ENCODE measurements around the gene MRTFA.

MRTFA gene

GRCh38 chr22:40482886-40483285, 153.6 kb downstream of the MRTFA start:
- no peak for DNase-seq
- H3K4me3 ChIP-seq (ENCODE audit: low read depth, low read length), result no peak overlapping the region
- TF ChIP-seq CTCF (IDR thresholded peaks at IDR 0.05; ENCODE audit: low read depth, low read length, missing control alignments), result no peak
- H3K36me3 ChIP-seq (replicated peaks), result no peaks in the 10 kb centered on the region
- H3K27me3 ChIP-seq (replicated peaks), result no peaks in the 10 kb centered on the region
- in situ Hi-C loops (cut with HindIII; ENCODE audit: low pct_ligation_motif_present, low sequenced_read_pairs), result no loop called here
- no peak overlapping the region for H3K27ac ChIP-seq

- no peak overlapping the region for H3K27ac ChIP-seq
- no peaks in the 10 kb centered on the region for H3K27me3 ChIP-seq (replicated peaks)
- in situ Hi-C loops (cut with HindIII; ENCODE audit: low pct_ligation_motif_present, low sequenced_read_pairs), result no loop called here
Measured at GRCh38 chr22:40482391-40482790, 154.1 kb downstream of the MRTFA start.

GRCh38 chr22:40480996-40481395, 155.5 kb downstream of the MRTFA start:
- Histone ChIP-seq H3K4me3 (ENCODE audit: low read depth, low read length) (no peak overlapping the region), H3K27me3 (replicated peaks) (no peaks in the 10 kb centered on the region), H3K27ac (no peak overlapping the region), H3K36me3 (replicated peaks) (no peaks in the 10 kb centered on the region)
- in situ Hi-C loops (cut with HindIII; ENCODE audit: low pct_ligation_motif_present, low sequenced_read_pairs), result no loop called here
- no peak for DNase-seq
- TF ChIP-seq CTCF (IDR thresholded peaks at IDR 0.05; ENCODE audit: low read depth, low read length, missing control alignments), result no peak

More at GRCh38 chr22:40482391-40482790, 154.1 kb downstream of the MRTFA start:
- no peak overlapping the region for H3K4me3 ChIP-seq (ENCODE audit: low read depth, low read length)
- no peaks in the 10 kb centered on the region for H3K36me3 ChIP-seq (replicated peaks)
- no peak for DNase-seq
- TF ChIP-seq CTCF (IDR thresholded peaks at IDR 0.05; ENCODE audit: low read depth, low read length, missing control alignments), result no peak

GRCh38 chr22:40479887-40480538, 156.5 kb downstream of the MRTFA start:
- Histone ChIP-seq H3K27ac (no peak overlapping the region), H3K27me3 (replicated peaks) (no peaks in the 10 kb centered on the region), H3K36me3 (replicated peaks) (no peaks in the 10 kb centered on the region), H3K4me3 (ENCODE audit: low read depth, low read length) (no peak overlapping the region)
- in situ Hi-C loops (cut with HindIII; ENCODE audit: low pct_ligation_motif_present, low sequenced_read_pairs), result no loop called here
- TF ChIP-seq CTCF (IDR thresholded peaks at IDR 0.05; ENCODE audit: low read depth, low read length, missing control alignments), result no peak
- no peak for DNase-seq

GRCh38 chr22:40479126-40479800, 157.3 kb downstream of the MRTFA start:
- Histone ChIP-seq H3K27me3 (replicated peaks) (no peaks in the 10 kb centered on the region), H3K4me3 (ENCODE audit: low read depth, low read length) (no peak overlapping the region), H3K36me3 (replicated peaks) (no peaks in the 10 kb centered on the region), H3K27ac (no peak overlapping the region)
- in situ Hi-C loops (cut with HindIII; ENCODE audit: low pct_ligation_motif_present, low sequenced_read_pairs), result no loop called here
- DNase-seq, result no peak
- no peak for TF ChIP-seq CTCF (IDR thresholded peaks at IDR 0.05; ENCODE audit: low read depth, low read length, missing control alignments)

Measured in brain microvascular endothelial cell (primary cell).